ENCODE data around the gene ATP10A. TPM values are rescaled to one million over a fixed set of nuclear protein-coding genes. Genes with fewer than 3 reads are reported as not detected.

ATP10A gene
- total and polyA plus RNA-seq, 2 of the 8 experiments (the other 6 are each of a cell fraction or from before 2014, with no cell fraction given), result 2.0 to 2.8 TPM

DNA sequence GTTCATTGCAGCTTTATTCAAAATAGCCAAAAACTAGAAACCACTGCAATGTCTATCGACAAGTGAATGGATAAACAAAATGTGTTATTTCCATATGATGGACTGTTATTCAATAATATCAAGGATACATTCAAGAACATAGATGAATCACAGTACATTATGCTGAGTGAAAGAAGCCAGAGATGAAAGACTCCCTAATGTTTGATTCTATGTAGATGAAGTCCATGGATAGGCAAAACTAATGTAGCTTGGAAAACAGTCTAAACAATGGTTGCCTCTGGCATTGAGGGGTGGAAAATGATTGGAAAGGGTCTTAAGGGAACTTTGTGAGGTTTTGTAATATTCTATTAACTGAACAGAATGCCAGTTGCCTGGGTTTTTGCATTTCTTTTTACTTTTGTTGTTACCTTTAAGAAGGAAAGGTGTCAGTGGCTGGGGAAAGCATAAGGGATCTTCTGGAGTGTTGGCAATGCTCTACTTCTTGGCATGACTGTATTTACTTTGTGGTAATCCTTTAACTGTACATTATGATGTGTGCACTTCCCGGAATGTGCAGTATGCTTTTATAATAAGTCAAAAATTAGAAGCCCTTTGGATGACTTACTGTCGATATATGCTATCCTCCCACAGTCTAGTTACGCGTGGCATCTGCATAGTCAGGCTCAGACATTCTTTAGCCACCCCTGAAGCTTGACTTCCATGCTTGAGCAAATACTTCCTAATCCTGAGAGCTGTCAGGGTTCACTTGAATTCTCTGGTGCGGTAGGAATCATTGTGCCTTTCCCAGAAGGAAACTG is 20.5 kb upstream of the ATP10A start (continued):
- TF ChIP-seq BACH1 (IDR thresholded peaks at IDR 0.05; ENCODE audit: low read length) (no peak), SRF (IDR thresholded peaks at IDR 0.05; ENCODE audit: low read depth, low read length) (no peak)

All from H1 (cell line).